DND-41 (cell line): ENCODE measurements around the gene CRAMP1.

ENCODE experiments used
- ATAC-seq: fragments of 200-7000 bp; cut with Tn5 transposase; 3 replicates; pipeline ENCODE4 v1.9.1; 2021; ENCODE audit warnings: low read depth; ENCODE audit not compliant: insufficient read depth
- DNase-seq: peaks from one replicate; pipeline ENCODE4 v3.0.0-alpha.2; 2020
- H2AFZ ChIP-seq: 2 replicates; pipeline ENCODE4 v1.6.0; 2012; ENCODE audit warnings: low read depth, low read length
- H3K27ac ChIP-seq: 2 replicates; pipeline ENCODE4 v1.5.1; 2012; ENCODE audit warnings: low read length, inconsistent platforms
- H3K27me3 ChIP-seq: fragments of 200-600 bp; sonication (generic); 2 replicates; pipeline ENCODE4 v1.6.0; 2012; ENCODE audit warnings: low read length, mild to moderate bottlenecking, inconsistent platforms; ENCODE audit not compliant: insufficient read depth, poor library complexity
- H3K36me3 ChIP-seq: 2 replicates; pipeline ENCODE4 v1.5.1; 2012; ENCODE audit warnings: low read length, inconsistent platforms; ENCODE audit not compliant: insufficient read depth
- H3K4me1 ChIP-seq: 2 replicates; pipeline ENCODE4 v1.5.1; 2012; ENCODE audit warnings: mild to moderate bottlenecking, low read length; ENCODE audit not compliant: insufficient read depth
- H3K4me2 ChIP-seq: 2 replicates; pipeline ENCODE4 v1.6.0; 2012; ENCODE audit warnings: mild to moderate bottlenecking, moderate library complexity, low read length, inconsistent platforms; ENCODE audit not compliant: insufficient read depth
- H3K4me3 ChIP-seq, 2 experiments: fragments of 200-600 bp in 1 of 2; shearing (Covaris generic) in 1 of 2; 2 replicates each; pipeline ENCODE4 v1.5.1; 2012 to 2016; ENCODE audit warnings: inconsistent platforms in 2 of 2, low read length in 2 of 2, mild to moderate bottlenecking in 2 of 2, low read depth in 1 of 2, moderate library complexity in 1 of 2
- H3K79me2 ChIP-seq: 2 replicates; pipeline ENCODE4 v1.6.0; 2012; ENCODE audit warnings: low read length, inconsistent platforms; ENCODE audit not compliant: insufficient read depth
- H3K9ac ChIP-seq: 2 replicates; pipeline ENCODE4 v1.6.0; 2012; ENCODE audit warnings: low read depth, mild to moderate bottlenecking, inconsistent platforms, low read length, moderate library complexity
- H3K9me3 ChIP-seq: 2 replicates; pipeline ENCODE4 v1.5.1; 2012; ENCODE audit warnings: low read length, moderate library complexity, mild to moderate bottlenecking, inconsistent platforms; ENCODE audit not compliant: insufficient read depth, severe bottlenecking
- H4K20me1 ChIP-seq: 2 replicates; pipeline ENCODE4 v1.6.0; 2012; ENCODE audit warnings: low read length; ENCODE audit not compliant: insufficient read depth
- EZH2 ChIP-seq: IDR thresholded peaks from 3 replicates; pipeline ENCODE4 v1.6.1; 2012; ENCODE audit warnings: borderline replicate concordance, low read depth, mild to moderate bottlenecking, moderate library complexity, low read length, inconsistent platforms; ENCODE audit not compliant: severe bottlenecking
- TF ChIP-seq, protein P1 (sequence below): IDR thresholded peaks from 2 replicates; pipeline ENCODE4 v1.5.1; 2012; ENCODE audit warnings: borderline replicate concordance, low read length, moderate library complexity, mild to moderate bottlenecking; ENCODE audit not compliant: poor library complexity, severe bottlenecking; ENCODE audit errors: extremely low read depth

Gene CRAMP1

DNA sequence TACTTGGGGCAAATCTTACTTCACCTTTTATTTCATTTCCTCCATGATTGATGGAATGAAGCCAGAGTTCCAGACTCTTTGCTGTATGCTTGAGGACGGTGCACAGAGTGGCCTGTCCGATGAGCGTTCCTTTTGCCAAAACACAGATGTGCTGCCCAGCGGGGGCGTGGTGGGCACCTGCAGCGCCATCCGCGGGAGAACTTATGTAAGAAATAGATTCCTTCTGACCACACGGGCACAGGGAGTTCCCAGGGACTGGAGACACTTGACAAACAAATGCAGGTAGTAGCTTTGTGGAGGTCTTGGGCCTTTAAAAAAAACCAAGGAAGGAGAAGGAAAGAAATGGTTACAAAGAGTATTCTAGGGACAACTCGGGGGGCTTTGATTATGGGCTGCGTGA lies 30.6 kb downstream of the CRAMP1 start:
- no peak overlapping the region for H2AFZ ChIP-seq
- no peaks in the 10 kb centered on the region for H3K27me3 ChIP-seq
- H3K9me3 ChIP-seq, result no peaks in the 10 kb centered on the region
- H3K36me3 ChIP-seq, result peaks cover 94% of the 10 kb centered on the region
- no peak overlapping the region for H3K9ac ChIP-seq
- H3K27ac ChIP-seq, result no peak overlapping the region
- H3K4me1 ChIP-seq, result no peaks in the 10 kb centered on the region
- no peak overlapping the region for H3K4me3 ChIP-seq
- H4K20me1 ChIP-seq, result peaks cover 46% of the 10 kb centered on the region
- no peak overlapping the region for H3K4me2 ChIP-seq
- H3K79me2 ChIP-seq, result peaks cover 32% of the 10 kb centered on the region
- DNase-seq, result no peak
- ATAC-seq, result no peak
- TF ChIP-seq EZH2, result no peak
- TF ChIP-seq, protein P1, sequence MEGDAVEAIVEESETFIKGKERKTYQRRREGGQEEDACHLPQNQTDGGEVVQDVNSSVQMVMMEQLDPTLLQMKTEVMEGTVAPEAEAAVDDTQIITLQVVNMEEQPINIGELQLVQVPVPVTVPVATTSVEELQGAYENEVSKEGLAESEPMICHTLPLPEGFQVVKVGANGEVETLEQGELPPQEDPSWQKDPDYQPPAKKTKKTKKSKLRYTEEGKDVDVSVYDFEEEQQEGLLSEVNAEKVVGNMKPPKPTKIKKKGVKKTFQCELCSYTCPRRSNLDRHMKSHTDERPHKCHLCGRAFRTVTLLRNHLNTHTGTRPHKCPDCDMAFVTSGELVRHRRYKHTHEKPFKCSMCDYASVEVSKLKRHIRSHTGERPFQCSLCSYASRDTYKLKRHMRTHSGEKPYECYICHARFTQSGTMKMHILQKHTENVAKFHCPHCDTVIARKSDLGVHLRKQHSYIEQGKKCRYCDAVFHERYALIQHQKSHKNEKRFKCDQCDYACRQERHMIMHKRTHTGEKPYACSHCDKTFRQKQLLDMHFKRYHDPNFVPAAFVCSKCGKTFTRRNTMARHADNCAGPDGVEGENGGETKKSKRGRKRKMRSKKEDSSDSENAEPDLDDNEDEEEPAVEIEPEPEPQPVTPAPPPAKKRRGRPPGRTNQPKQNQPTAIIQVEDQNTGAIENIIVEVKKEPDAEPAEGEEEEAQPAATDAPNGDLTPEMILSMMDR, result no peak

DNA sequence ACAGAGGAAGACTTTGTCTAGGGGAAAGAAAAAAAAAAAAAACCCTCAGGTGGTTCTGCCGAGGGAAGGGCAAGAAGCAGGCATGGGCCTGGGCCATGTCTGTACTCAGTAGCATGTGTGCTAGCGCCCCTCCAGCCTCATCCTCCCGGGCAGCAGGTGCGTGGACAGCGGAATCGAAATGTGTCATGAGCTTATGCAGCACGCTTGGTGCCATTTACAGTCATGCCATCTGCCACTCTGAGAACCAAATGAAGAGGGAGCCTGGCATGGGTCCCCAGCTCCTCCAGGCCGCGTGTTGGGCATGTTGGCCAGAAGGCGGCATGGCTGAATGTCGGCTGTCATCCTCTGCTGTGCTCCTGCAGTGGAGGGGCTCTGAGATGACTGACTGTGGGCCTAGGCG lies 31.4 kb downstream of the CRAMP1 start:
- TF ChIP-seq, protein P1, result no peak
- TF ChIP-seq EZH2, result no peak
- DNase-seq (no peak), ATAC-seq (no peak)
- Histone ChIP-seq H3K4me3 (no peak overlapping the region), H2AFZ (no peak overlapping the region), H3K27me3 (no peaks in the 10 kb centered on the region), H3K36me3 (peaks cover 90% of the 10 kb centered on the region), H3K27ac (no peak overlapping the region), H3K9ac (no peak overlapping the region), H4K20me1 (peaks cover 45% of the 10 kb centered on the region), H3K9me3 (no peaks in the 10 kb centered on the region), H3K79me2 (peaks cover 36% of the 10 kb centered on the region), H3K4me1 (no peaks in the 10 kb centered on the region), H3K4me2 (no peak overlapping the region)

DNA sequence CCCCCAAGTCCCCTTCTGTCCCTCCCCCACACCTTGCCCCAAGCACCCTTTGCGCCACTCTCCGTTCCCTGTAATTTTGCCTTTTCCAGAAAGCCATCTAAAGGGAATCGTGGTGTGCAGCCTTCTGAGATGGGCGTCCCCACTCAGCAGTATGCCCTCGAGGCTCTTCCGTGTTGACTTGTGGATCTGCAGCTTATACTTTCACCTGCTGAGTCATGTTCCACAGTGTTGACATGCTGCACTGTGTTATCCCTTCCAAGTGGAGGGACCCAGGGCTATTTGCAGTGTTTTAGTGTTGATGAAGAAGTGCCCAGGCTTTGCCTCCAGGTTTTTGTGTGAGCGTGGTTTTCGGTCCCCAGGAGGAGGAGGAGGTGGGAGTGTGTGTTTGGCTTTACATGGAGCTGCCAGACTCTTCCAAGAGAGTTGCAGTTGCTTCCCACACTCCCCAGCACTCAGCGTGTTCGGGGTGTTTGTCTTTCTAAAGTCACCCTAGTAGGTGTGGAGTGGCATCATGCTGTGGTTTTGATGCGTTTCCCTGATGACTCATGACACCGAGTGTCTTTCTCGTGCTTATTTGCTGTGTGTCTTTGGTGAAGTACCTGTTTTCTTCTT lies 33.9 kb downstream of the CRAMP1 start:
- no peaks in the 10 kb centered on the region for H3K27me3 ChIP-seq
- ATAC-seq (no peak), DNase-seq (no peak)
- H3K27ac ChIP-seq, result no peak overlapping the region; the same call in 1 of the 2 replicates
- no peaks in the 10 kb centered on the region for H3K9me3 ChIP-seq
- peaks cover 44% of the 10 kb centered on the region for H4K20me1 ChIP-seq
- H3K79me2 ChIP-seq, result peaks cover 48% of the 10 kb centered on the region
- no peaks in the 10 kb centered on the region for H3K4me1 ChIP-seq
- TF ChIP-seq, protein P1, result no peak
- TF ChIP-seq EZH2, result no peak
- H3K4me2 ChIP-seq, result no peak overlapping the region
- no peak overlapping the region for H2AFZ ChIP-seq
- H3K36me3 ChIP-seq, result peaks cover 79% of the 10 kb centered on the region
- H3K9ac ChIP-seq, result no peak overlapping the region
- no peak overlapping the region for H3K4me3 ChIP-seq

DNA sequence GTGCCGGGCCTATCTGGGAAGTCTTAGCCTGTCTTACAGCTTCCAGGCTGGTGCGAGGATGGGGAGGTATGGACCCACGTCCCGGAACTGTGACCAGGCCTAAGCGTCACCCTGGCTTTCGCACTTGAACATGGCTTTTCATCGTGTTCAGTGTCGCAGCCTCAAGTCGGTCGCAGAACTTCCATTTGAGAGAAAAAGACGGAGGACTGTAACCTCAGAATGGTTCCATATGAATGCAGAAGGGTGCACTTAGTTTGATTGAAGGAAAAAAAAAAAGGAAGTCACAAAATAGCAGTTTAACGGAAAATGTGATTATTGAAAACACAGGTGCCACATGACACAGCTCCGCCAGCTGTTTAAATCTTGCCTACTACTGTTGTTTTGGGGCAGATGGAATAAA lies 35.7 kb downstream of the CRAMP1 start:
- H3K27me3 ChIP-seq, result no peaks in the 10 kb centered on the region
- H3K4me2 ChIP-seq, result no peak overlapping the region
- no peak for TF ChIP-seq EZH2
- TF ChIP-seq, protein P1, result no peak
- peaks cover 45% of the 10 kb centered on the region for H4K20me1 ChIP-seq
- peaks cover 44% of the 10 kb centered on the region for H3K79me2 ChIP-seq
- H3K27ac ChIP-seq, result no peak overlapping the region
- H3K36me3 ChIP-seq, result peaks cover 79% of the 10 kb centered on the region
- no peak overlapping the region for H3K4me3 ChIP-seq
- DNase-seq, result no peak
- no peaks in the 10 kb centered on the region for H3K9me3 ChIP-seq
- ATAC-seq, result no peak
- no peak overlapping the region for H3K9ac ChIP-seq
- no peak overlapping the region for H2AFZ ChIP-seq
- no peaks in the 10 kb centered on the region for H3K4me1 ChIP-seq
